CD4-positive, alpha-beta T cell (primary cell): ENCODE results near the gene CST4. TPM values are rescaled to one million over a fixed set of nuclear protein-coding genes. Genes with fewer than 3 reads are reported as not detected.
"Not testable (repeated sequence)": the region's sequence is repeated elsewhere in the genome, so short reads cannot be mapped to it uniquely, and the experiment has no call there.

Experiments used
- ATAC-seq: fragments of 200-7000 bp; cut with Tn5 transposase; one replicate; pipeline ENCODE4 v1.10.0; 2022; ENCODE audit warnings: mild to moderate bottlenecking; ENCODE audit not compliant: poor library complexity
- CTCF ChIA-PET: fragments of 350-600 bp; sonication (Branson Sonifier 250); formaldehyde crosslinking; loops from one replicate; lab custom pipeline; 2021; ENCODE audit warnings: antibody characterized with exemption, inconsistent platforms; lab: Charles Lee
- POLR2A ChIA-PET: fragments of 350-600 bp; sonication (Branson Sonifier 250); formaldehyde crosslinking; loops from one replicate; lab custom pipeline; 2021; ENCODE audit warnings: antibody characterized with exemption, inconsistent platforms; lab: Charles Lee
- DNase-seq, 14 experiments: peaks; one replicate each; pipeline ENCODE4 v3.0.0-alpha.2; 2013 to 2020; ENCODE audit warnings: mixed read lengths in 2 of 14
- H3K27ac ChIP-seq, 2 donors: one replicate each; pipeline versions ENCODE4 v1.5.1 to v1.7.0; 2013; ENCODE audit warnings: low read length in 2 of 2, low read depth in 1 of 2, mild to moderate bottlenecking in 1 of 2
- H3K27me3 ChIP-seq, 2 experiments: 1 replicate in 1 of 2; 2 replicates in 1 of 2; pipeline versions ENCODE4 v1.6.1 to v1.7.0; 2013; ENCODE audit warnings: low read length in 2 of 2, control low read depth in 1 of 2, mild to moderate bottlenecking in 1 of 2, moderate library complexity in 1 of 2; ENCODE audit not compliant: insufficient read depth in 2 of 2, control insufficient read depth in 1 of 2
- H3K36me3 ChIP-seq: one replicate; pipeline ENCODE4 v1.6.1; 2013; ENCODE audit warnings: low read length, control low read depth; ENCODE audit not compliant: insufficient read depth
- H3K4me1 ChIP-seq: one replicate; pipeline ENCODE4 v1.6.1; 2013; ENCODE audit warnings: low read length, control low read depth; ENCODE audit not compliant: insufficient read depth
- H3K4me3 ChIP-seq: one replicate; pipeline ENCODE4 v1.5.1; 2013; ENCODE audit warnings: mild to moderate bottlenecking, low read length, moderate library complexity
- H3K9me3 ChIP-seq, 2 experiments: 1 replicate in 1 of 2; 2 replicates in 1 of 2; pipeline versions ENCODE4 v1.6.1 to v1.7.0; 2013; ENCODE audit warnings: low read length in 2 of 2, mild to moderate bottlenecking in 2 of 2, control low read depth in 1 of 2, moderate library complexity in 1 of 2; ENCODE audit not compliant: control insufficient read depth in 1 of 2, insufficient read depth in 1 of 2
- H3K27ac Mint-ChIP-seq: one replicate; pipeline ENCODE4 v1.8.0; 2020; ENCODE audit warnings: mixed read lengths
- H3K27me3 Mint-ChIP-seq: one replicate; pipeline ENCODE4 v1.8.0; 2021; ENCODE audit warnings: mixed read lengths
- H3K36me3 Mint-ChIP-seq: one replicate; pipeline ENCODE4 v1.8.0; 2021; ENCODE audit warnings: low read depth, mixed read lengths
- H3K4me1 Mint-ChIP-seq: one replicate; pipeline ENCODE4 v1.8.0; 2021; ENCODE audit warnings: low read depth, mixed read lengths
- H3K4me3 Mint-ChIP-seq: one replicate; pipeline ENCODE4 v1.8.0; 2020; ENCODE audit warnings: mild to moderate bottlenecking, mixed read lengths
- H3K9me3 Mint-ChIP-seq: one replicate; pipeline ENCODE4 v1.8.0; 2020; ENCODE audit warnings: mixed read lengths
- CTCF ChIP-seq: fragments of 200-600 bp; IDR thresholded peaks from one replicate; pipeline ENCODE4 v1.8.0; 2022; ENCODE audit warnings: antibody characterized with exemption, mild to moderate bottlenecking
- intact Hi-C, 2 experiments: fragments of 100-400 bp; cut with DNase I in 1 of 2; cut with micrococcal nuclease in 1 of 2; formaldehyde crosslinking; loops; one replicate each; pipeline versions ENCODE4 v1.15.1 to v1.9.0; 2023 to 2025; cut with DNase I, micrococcal nuclease
- total RNA-seq, 174 experiments: library from RNA in 2 of 174; stranded (reverse) in 2 of 174; gene quantifications; one replicate each; pipeline ENCODE4 v1.2.3 and lab custom pipeline; 2021 to 2026

Gene CST4
- total RNA-seq, 2 experiments from 2014 or later, result not detected

- H3K4me3 ChIP-seq, result peak overlapping the region; percentile 35
- no peaks in the 10 kb centered on the region for H3K4me1 ChIP-seq
- H3K36me3 Mint-ChIP-seq, result no peaks in the 10 kb centered on the region
- H3K27ac ChIP-seq, result no peak overlapping the region
- no peak for DNase-seq
- CTCF ChIA-PET, result no interaction called here
- intact Hi-C loops, result no loop called here
- H3K9me3 Mint-ChIP-seq, result no peaks in the 10 kb centered on the region
- H3K4me3 Mint-ChIP-seq, result peak overlapping the region; percentile 67
- peaks cover 0 to 2% of the 10 kb centered on the region in 2 experiments for H3K9me3 ChIP-seq
- peaks cover 38% of the 10 kb centered on the region for H3K27me3 Mint-ChIP-seq
- H3K36me3 ChIP-seq, result no peaks in the 10 kb centered on the region
- H3K27ac Mint-ChIP-seq, result no peak overlapping the region
- peaks cover 3 to 9% of the 10 kb centered on the region in 2 experiments for H3K27me3 ChIP-seq
- no peak for TF ChIP-seq CTCF
- H3K4me1 Mint-ChIP-seq, result peaks cover 5% of the 10 kb centered on the region
- POLR2A ChIA-PET, result no interaction called here
- ATAC-seq, result no peak
Measured at GRCh38 chr20:23636182-23636907, 52.5 kb downstream of the CST4 start.

DNA sequence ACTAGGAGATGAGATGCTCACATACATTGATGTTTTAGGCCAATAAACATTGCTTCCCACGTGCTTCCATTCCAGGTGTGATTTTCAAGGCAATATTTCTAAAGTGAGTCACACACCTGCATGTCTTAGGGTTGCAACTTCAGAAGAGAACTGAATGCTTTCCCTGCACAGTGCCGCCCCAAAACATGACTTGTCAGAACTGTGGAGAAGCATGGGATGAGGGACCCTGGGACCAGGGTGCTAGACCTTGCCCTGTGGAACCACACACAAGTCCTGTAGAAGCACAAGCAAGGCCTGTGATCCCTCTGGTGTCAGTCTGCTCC, 53.1 kb downstream of the CST4 start:
- H3K36me3 Mint-ChIP-seq, H3K36me3 ChIP-seq, H3K27ac ChIP-seq, ATAC-seq, H3K9me3 ChIP-seq, H3K4me3 Mint-ChIP-seq, H3K4me1 Mint-ChIP-seq, CTCF ChIA-PET, intact Hi-C loops, H3K27ac Mint-ChIP-seq, H3K9me3 Mint-ChIP-seq, H3K27me3 ChIP-seq, POLR2A ChIA-PET, H3K4me1 ChIP-seq, DNase-seq: not testable (repeated sequence)
- H3K4me3 ChIP-seq, result peak overlapping the region; percentile 35
- peaks cover 38% of the 10 kb centered on the region for H3K27me3 Mint-ChIP-seq

Other genes starting within 250 kb of the CST4 start
- not detected for gene CSTL1, start 249.4 kb downstream of the CST4 start, total RNA-seq
- not detected for gene CST11, start 236.2 kb downstream of the CST4 start, total RNA-seq
- not detected for gene CST8, start 197.9 kb downstream of the CST4 start, total RNA-seq
- gene CST9L, start 120.6 kb downstream of the CST4 start, total RNA-seq, result not detected
- not detected for gene CST9, start 83.1 kb downstream of the CST4 start, total RNA-seq
- gene CST3, start 51.1 kb downstream of the CST4 start, total RNA-seq, result 10 to 100 TPM; 21.8 to 24.2 TPM
- not detected for gene CST1, start 61.9 kb upstream of the CST4 start, total RNA-seq
- not detected for gene CST2, start 137.7 kb upstream of the CST4 start, total RNA-seq
- gene CST5, start 190.7 kb upstream of the CST4 start, total RNA-seq, result not detected